Epidermal melanocyte (primary cell): Measurements from ENCODE around the gene LRRC1.

ENCODE experiments used
- DNase-seq: peaks from one replicate; pipeline ENCODE4 v3.0.0; 2011; ENCODE audit warnings: low spot score; ENCODE audit not compliant: insufficient read length

The LRRC1 gene

DNA sequence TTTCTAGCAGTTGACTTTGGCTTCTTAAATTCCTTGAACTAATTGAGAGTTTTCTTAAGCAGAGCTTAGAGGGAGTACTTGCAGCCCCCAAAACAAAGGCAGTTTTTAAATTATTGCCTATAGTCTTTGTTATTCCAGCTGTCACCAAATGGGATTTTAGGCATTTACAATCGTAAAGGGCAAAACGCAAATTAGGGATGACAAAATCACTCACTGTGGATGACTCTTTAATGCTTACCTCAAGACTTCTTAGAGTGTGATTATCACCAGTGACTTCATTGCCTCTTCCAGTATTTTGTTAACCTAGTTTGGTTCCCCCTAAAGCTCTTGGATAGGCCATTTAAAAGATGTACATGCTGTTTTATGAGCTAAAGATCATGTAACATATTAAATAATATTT, 126.8 kb downstream of the LRRC1 start:
- DNase-seq: no peak

DNA sequence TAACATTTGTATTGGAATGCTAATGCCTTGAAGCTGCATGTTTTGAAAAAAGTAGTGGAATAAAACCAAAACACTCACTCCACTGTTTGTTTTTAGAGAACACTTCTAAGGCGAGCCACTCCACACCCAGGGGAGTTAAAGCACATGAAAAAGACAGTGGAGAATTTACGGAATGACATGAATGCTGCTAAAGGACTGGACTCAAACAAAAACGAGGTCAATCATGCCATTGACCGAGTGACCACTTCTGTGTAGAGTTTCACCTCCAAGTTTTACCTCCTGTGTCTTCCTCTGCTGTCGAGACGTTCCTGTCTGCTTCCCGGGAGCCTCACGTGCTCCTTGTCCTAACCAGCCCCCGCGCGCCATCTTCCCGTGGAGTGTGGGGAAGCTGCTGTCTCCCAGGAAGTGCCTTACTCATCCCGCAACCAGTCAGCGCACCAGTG, 127.8 kb downstream of the LRRC1 start:
- DNase-seq: no peak

DNA sequence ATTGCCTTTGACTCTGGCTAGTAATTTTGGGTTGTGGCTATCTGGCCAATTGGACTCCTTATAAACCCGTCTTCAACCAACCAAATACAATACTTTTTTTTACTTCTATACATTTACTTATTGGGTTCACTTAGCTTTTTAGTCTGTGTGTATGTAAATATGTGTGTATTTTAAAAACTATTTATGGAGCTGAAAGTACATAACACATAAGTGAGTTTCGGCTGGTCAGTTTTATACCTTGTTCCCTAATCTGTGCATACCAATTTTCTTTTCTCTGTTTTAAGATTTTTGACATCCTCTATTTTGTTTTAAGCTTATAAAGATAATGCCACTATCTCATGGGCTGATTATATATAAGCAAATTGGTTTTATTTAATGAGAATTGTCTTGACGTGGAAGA, 129.5 kb downstream of the LRRC1 start:
- DNase-seq: no peak

DNA sequence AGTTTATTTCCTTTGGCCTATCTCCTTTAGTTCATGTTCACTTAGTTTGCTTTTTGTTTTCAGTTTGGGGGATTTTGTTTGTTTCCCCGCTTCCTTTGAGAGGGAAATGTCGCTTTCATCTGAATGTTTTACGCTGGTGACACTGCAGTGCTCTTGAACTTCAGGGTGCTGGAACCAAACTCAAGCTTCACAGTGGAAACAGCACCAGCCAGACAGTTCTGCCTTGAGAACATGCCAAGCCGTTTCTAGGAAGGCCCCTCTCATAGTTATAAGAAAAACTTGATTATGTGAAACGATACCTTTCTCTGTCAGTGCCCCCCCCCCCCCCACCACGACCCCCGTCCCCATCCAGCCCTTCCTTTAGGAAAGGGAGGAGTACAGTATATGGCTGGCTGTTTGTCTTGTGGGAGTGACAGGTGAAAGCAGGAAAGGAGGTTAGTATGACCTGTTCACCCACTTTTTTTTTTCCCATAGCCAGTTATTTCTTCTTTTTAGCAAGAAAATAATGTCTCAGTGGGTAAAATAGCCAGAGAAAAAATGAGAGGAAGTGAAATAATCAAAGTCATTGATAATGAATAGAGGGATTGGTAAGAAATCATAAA, 130.1 kb downstream of the LRRC1 start:
- no peak for DNase-seq

DNA sequence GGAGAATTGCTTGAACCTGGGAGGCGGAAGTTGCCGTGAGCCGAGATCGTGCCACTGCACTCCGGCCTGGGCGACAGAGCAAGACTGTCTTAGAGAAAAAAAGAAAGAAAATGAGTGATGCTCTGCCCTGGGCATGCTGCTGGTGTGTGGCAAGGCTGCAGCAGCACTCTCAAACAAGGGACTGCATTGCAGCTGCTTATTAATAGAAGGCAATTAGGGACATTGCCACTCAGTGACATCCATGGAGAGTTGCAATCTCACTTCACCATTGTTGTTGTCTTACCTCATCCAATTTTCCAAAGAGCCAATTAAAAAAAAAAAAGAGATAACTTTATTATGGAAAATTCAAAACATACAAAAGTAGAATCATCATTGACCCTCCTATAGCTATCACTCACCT, 131.1 kb downstream of the LRRC1 start:
- DNase-seq: no peak

DNA sequence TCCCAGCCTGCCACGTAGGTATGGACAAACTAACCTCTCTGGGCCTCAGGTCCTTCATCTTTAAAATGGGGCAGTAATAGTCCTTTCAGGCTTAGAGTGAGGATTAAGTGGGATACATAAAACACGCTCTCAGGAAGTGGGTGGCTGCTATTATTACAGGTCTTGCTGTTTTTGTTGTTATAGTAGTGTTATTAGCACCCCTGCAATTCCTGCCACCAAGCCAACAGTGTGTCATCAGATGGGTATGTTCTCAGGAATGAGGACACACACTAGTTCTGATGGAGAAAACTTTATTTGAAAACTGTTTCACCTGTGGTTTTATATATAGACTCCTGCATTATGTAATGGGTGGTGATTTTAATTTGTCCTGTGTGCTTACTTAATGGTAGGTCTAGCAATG, 131.7 kb downstream of the LRRC1 start:
- DNase-seq: no peak

DNA sequence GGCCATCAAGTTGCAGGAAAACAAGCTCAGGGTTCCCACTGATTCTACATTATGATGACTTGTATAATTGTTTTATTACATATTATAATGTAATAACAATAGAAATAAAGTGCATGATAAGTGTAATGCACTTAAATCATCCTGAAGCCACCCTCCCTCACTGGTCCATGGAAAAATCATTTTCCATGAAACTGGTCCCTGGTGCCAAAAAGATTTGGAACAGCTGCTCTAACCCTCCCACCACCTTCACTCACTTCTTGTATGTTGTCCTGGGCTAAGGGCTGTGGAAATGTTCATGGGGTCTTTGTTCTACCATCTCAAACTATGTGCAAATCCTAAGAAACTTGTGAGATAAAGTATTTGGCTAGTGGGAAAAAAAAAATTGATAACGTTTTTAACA, 133.8 kb downstream of the LRRC1 start:
- no peak for DNase-seq

DNA sequence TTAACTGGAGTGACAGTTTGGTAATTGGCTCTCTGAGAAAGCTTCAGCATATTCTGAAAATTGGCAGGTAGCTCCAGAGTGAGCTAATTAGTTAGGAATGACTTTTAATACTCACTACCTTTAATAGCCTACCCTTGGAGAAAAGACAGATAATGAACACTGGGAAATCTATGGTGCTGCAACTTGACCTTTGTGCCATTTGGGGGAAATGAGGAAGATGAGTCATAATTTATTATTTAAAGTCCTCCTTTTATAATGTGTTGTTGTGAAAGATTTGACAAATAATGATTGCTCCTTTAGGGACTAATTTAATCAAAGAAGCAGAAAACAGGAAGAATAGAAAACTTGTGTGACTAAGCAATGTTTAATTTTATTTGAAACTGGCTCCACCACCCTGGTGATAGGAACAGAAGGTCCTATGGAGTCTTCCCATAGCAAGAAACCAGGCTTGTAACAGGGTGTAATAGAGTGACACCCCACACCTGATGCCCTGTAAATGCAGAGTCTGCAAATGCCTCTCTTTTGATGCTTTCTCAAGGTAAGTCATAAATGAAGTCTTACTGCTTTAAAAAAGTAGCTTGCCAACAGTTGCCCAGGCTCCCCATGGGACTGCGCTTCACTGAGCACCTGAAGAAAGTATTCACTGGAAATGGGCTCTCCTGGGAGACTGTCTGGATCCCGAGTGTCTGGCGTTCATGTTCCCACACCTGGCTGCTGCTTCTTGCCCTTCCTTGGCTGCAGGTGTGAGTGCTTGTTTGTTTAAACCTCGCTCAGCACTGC, 134.4 kb downstream of the LRRC1 start:
- no peak for DNase-seq

DNA sequence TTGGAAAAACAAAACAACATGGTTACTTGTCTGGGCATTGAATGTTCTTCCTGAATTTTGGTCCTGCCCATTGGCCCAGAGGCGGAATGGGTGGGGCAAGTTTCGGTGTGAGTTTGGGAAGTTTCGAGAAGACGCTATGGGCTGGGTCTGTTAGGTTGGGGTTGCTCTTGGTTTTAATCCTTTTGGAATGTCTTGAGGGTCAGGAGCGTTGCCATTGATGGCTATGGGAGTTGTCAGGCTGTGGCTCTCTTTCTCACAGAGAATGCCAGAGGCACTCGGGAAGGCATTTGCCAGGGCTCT, 135.0 kb downstream of the LRRC1 start:
- DNase-seq: no peak

DNA sequence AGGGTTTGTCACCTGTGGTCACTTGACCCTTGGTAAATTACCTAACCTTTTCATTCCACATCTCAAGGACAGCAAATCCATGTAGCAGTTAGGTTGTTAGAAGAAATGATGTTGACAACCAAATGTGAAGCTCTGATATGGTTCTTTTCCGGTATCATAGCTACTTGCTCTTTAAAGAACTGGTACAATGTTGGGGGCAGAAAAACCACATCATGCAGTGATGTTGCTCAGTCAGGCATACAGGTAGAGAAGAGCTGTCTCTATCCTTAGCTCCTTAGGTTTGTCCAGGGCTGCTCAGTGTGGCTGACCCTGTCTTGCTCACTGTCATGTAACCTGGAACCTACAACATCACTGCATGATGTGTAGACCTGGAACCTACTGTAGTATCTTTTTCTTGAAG, 135.5 kb downstream of the LRRC1 start:
- no peak for DNase-seq

DNA sequence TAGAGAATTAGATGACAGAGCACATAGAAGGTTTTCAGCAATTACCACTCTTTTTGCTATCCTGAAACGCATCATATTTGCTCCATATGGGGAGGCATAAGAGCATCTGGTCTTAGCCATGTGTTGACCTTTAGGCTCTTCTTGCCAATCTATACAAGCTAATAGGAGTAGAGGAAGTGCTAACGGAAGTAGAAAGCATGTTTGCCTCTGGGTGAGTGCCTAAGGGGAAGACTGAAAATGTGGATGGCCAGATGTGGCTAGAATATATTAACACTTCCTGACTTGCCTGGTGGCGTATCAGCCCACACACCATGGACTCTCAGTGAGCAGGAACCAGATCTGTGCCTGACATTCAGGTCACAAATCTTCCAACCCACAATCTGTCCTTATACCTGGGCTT, 136.3 kb downstream of the LRRC1 start:
- no peak for DNase-seq

DNA sequence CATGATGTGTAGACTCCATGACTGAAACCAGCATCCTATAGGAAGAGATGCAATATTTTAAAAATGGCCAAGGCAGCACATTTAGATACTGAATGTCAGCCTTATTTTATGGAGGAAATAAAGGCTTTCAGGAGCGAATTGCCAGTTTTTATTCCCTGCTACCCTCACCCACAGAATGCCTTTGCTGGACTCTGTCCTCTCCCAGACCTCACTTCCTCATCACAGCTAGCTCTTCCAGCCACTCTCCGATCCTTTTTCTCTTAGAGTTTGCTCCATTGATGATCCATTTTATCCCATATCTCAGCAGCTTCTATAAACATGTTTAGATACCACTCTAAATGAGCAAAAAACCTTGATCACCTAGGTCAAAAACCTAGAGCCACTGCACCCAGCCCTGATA, 137.7 kb downstream of the LRRC1 start:
- no peak for DNase-seq

DNA sequence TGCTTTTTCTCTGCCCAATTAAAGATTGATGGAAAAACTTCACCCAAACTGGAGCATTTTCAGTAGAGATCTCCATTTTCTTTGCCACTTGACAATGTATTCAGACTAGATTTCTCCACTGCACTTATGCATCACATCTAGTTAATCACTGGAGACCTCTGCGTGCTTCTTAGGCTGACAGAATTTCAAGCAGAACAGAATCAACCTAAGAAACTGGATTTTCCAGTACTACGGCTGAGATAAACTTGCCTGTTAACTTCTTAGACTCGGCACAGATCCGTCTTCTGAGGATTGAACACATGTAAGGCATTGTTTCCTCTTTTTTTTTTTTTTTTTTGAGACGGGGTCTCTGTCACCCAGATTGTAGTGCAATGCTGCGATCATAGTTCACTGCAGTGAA, 139.2 kb downstream of the LRRC1 start:
- DNase-seq: no peak

DNA sequence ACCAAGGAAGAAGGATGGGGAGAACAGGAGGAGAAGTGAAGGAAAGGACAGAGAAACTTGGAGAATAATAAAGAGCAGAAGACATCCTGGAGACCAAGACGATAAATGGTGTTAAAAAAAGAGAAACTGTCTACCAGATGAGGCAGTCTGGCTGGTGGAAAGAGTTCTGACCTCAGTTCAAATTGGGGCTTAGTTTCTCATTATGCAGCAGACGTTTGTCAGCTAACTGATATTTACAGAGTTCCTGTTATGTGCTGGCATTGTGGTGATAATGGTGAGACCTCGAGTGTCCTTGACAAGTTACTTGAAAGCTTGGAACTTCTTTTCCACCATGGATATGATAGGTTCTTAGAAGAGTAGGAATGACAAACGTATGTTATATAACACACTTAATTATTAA, 142.7 kb downstream of the LRRC1 start:
- DNase-seq: no peak

DNA sequence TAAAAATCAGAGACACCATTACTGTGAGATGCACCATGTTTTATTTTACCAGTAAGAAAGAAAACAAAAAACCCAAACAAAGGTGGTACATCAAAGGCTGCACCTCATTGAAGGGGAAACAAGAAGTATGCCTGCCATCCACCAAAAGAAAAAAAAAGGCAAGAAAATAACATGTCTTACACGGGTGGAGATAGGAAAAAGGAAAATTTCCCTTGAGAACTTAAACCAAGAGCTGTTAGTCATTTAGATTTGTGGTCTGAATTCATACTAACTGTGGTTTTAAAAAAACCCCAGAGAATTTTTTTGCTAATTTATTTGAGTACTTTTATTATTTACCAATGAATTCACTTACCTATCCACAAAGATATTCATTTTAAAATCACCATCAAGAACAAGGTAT, 144.0 kb downstream of the LRRC1 start:
- DNase-seq: no peak

DNA sequence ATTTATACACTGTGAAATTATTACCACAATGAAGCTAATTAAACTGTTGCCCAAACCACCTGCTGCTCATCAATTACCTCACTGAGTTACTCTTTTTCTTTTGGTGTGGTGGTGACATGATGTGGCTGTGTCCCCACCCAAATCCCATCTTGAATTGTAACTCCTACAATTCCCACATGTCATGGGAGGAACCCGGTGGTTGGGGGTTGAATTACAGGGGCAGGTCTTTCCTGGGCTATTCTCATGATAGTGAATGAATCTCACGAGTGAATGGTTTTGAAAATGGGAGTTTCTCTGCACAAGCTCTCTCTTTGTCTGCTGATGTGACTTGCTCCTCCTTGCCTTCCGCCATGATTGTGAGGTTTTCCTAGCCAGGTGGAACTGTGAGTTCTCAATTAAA, 145.0 kb downstream of the LRRC1 start:
- no peak for DNase-seq

DNA sequence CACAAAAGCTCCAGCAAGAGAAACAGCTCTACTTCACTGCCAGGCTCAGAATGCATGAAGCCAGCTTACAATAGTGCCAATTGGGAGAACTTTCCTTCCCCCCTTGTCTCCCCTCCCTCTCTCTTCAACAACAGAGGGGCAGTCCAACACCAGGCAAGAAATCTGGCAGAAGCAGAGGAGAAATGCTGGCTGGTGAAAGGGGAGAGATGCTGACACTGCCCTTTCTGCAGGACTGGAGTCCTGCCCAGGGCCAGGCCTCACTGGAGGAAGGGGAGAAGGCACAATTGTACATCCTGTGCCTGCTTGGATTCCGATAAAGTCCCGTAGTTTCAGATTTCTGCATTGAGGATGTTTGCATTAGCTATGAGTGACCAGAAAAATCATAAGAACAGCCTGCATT, 148.6 kb downstream of the LRRC1 start:
- DNase-seq: no peak

DNA sequence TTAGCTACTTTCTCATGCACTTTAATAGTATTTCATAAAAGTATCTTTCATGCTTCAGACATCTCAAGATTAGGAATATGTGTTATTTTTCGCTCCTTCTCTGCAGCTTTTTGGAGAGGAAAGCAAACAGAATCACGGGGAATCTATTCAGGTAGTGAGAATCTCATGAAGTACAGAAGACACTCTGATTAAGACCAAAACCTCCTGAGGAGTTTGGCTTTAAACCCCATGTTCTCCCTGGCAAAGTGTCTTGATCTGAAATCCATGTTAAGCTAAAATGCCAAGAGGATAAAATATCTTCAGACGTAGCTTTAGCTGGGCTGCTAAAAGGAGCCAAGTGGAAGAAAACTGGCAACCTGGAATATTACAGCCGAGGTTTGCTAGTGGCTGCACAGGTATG, 149.3 kb downstream of the LRRC1 start:
- DNase-seq: no peak

DNA sequence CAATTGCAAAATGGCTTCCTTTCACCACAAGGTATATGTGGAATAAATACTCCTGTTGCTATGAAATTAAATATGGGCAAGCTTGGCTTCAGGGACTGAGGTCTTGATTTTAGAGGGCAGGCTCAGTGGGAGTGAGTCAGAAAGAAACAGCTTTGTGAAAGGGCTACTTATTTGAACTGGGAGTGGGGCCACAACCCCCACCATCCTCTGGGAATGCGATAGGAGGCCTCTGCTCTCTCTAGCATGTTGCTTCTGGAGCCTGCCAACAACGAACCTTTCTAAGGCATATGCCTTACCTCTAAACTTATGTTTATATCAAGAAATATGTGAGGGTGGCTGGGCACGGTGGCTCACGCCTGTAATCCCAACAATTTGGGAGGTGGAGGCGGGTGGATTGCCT, 149.7 kb downstream of the LRRC1 start:
- no peak for DNase-seq

DNA sequence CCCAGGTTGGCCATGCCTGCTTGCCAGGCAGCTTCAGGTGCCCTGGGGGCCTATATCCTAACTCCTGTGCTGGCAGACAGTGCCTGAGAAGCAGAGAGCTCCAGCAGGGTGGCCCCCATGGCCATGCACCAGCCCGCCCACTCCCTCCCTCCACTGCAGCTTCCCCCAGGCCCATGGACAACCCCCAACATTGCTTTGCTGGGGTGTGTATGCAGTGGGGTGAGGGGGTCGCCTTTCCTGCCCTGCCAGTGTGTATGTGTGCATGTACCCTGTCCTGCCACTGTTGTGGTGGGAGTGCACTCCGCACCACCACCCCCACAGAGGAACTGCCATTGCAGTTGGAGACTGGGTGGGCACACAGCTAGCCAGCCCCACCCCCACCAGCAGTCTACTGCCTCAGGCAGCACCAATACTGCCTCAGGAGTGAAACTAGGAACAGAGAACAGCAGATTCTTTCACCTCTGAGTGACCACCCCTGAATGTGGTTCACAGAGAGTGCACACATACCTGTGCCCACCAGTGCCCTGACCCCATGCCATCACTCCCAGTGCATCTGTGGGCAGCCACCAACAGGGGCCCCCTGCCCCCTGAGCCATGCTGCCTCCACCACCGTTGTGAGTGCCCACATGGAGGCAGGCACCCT, 151.1 kb downstream of the LRRC1 start:
- DNase-seq: no peak

DNA sequence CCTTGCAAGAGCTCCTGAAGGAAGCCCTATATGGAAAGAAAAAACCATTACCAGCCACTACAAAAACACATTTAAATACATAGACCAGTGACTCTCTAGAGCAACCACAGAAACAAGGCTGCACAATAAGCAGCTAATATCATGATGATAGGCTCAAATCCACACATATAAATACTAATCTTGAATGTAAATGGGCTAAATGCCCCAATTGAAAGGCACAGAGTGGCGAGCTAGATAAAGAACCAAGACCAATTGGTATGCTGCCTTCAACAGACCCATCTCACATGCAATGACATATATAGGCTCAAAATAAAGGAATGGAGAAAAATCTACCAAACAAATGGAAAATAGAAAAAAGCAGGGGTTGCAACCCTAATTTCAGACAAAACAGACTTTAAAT, 153.0 kb downstream of the LRRC1 start:
- no peak for DNase-seq

DNA sequence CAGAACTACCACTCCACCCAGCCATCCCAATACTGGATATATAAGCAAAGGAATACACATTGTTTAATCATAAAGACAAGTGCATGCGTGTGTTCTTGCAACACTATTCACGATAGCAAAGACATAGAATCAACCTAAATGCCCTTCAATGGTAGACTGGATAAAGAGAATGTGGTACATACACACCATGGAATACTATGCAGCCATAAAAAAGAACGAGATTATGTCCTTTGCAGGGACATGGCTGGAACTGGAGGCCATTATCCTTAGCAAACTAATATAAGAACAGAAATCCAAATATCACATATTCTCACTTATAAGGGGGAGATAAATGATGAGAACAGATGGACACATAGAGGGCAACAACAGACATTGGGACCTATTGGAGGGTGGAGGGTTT, 156.6 kb downstream of the LRRC1 start:
- DNase-seq: no peak

DNA sequence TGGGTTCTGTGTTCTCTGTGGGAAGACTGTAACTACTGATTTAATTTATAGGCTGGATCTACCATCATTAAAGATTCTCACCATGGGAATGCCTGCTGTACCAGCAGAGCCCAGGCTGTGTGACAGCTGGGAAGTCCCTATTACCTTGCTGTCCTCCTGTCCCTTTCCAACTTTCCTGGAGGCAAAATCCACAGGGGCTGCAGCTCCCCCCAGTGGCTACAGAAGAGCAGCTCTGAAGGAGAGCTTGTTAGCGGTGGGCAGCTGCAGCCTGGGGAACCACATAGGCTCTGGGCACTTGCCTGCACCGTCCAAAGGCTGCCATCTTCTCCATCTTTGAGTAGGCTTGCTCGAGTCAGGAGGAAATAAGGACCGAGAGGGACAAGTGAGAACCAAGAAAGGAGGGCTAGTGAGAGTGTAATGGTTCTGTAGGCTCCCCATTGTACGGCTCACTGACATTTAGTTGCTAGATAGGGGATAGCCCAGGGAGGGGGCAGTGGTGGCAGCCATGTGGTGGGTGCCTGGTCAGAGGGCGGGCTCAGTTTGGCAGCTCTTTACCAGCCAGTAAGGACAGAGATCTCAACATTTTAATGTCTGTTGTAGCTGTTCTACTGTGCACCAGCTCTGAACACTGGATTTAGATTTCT, 161.4 kb downstream of the LRRC1 start:
- DNase-seq: peak; percentile 55
